Left forelimb (tissue), 1 donor: ENCODE data around the gene SMC5.
"Not testable (repeated sequence)": the region's sequence is repeated elsewhere in the genome, so short reads cannot be mapped to it uniquely, and the experiment has no call there.

Source experiments
- DNase-seq: peaks from one replicate; pipeline ENCODE4 v3.0.0-alpha.2; 2018; ENCODE audit warnings: low spot score

The SMC5 gene

GRCh38 chr9:70263421-70263820 lies 4.6 kb downstream of the SMC5 start:
- no peak for DNase-seq

DNA sequence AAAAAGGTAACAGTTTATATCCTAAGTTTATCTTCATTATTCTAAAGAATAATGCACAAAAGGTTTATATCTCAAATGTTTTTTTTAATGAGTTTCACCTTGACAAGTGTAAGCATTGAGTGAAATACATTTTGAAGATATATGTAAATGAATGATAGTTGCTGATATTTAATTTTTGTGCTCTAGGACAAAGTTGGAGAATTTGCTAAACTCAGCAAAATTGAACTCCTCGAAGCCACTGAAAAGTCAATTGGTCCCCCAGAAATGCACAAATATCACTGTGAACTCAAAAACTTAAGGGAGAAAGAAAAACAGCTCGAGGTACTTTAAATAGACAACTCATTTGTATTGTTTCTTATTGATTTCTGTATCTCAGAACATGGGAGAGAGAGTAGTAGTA lies 19.5 kb downstream of the SMC5 start:
- DNase-seq, result no peak

DNA sequence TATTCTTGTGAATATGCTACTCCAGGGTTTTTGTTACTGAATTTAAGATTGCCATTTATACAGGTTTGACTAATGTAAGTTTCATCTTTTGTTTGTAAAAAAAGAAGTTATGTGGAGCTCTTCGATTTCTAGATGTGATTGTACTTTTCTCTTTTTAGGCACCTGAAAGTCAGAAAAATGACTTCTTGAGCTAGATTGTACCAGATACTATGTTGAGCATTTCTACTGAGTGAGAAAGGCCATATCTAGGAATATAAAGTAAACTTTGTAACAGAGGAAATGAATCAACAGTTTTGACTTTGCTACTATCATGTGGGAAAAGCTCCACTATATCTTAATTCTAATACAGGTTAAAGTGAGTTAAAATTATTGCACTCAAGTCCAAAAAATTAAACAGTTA lies 25.1 kb downstream of the SMC5 start:
- DNase-seq, result no peak

- no peak for DNase-seq
Observed at GRCh38 chr9:70285246-70285645, 26.5 kb downstream of the SMC5 start.

DNA sequence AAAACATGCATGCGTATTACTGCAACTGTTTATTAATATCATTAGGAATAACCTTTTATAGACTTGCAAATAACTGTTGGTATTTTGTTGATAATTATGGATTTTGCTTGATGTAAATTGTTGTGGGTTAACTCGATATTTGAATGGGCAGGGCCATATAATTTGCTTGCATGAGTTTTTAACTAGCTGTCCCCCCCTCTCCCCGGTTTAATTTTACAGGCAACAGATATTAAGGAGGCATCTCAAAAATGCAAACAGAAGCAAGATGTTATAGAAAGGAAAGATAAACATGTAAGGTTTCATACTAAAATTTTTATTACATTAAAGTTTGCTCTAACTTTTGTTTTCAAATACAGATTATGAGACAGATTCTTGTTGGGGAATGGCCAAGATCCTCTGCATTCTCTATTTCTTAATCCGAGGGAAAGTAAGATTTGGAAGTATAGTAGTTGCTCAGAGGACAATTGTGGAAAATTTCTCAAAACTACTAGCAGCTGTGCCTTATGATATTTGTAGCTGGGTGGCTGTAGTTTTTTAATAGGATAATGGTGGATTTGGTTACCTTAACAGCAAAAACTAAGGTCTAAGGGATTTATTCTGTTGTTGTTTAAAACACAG lies 27.3 kb downstream of the SMC5 start:
- DNase-seq, result no peak

- DNase-seq, result no peak
Observed at GRCh38 chr9:70290626-70291025, 31.8 kb downstream of the SMC5 start.

GRCh38 chr9:70291446-70291845 lies 32.7 kb downstream of the SMC5 start:
- no peak for DNase-seq

- no peak for DNase-seq
Observed at GRCh38 chr9:70292253-70292652, 33.5 kb downstream of the SMC5 start.

- no peak for DNase-seq
Observed at GRCh38 chr9:70293214-70293613, 34.4 kb downstream of the SMC5 start.

- DNase-seq, result no peak
Observed at GRCh38 chr9:70297141-70297540, 38.4 kb downstream of the SMC5 start.

GRCh38 chr9:70298245-70298771 lies 39.5 kb downstream of the SMC5 start:
- no peak for DNase-seq

DNA sequence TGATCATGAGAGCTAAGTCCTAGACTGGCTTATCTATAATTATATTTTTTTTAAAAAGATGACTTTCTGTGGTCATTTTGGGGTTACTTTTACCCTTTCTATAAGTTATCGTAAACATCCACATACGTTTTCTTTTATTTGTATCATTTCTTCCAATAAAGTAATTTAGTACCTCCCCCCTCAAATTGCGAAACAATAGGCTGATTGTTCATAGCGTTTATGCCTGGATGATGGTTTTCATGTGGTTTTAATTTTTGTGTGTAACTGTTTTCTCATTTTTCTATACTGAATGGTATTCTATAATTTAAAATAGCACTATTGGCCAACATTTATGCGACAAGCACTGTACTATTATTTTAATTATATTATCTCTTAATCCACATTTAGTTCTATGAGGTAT lies 44.5 kb downstream of the SMC5 start:
- DNase-seq, result no peak

- no peak for DNase-seq
Observed at GRCh38 chr9:70304810-70305209, 46.0 kb downstream of the SMC5 start.

- DNase-seq, result no peak
Observed at GRCh38 chr9:70315389-70315788, 56.6 kb downstream of the SMC5 start.

DNA sequence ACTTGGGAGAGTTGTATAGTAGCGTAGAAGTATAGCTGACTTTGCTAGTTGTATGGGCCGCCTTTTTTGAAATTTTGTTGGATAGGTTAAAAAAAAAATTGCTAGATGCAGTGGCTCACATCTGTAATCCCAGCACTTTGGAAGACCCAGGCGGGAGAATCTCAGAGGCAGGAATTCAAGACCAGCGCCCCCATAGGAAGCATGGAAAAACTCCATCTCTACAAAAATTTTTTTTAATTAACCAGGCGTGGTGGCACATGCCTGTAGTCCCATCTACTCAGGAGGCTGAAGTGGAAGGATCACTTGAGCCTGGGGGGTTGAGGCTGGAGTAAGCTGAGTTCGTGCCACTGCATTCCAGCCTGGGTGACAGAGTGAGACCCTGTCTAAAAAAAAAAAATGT lies 59.2 kb downstream of the SMC5 start:
- DNase-seq, result no peak

DNA sequence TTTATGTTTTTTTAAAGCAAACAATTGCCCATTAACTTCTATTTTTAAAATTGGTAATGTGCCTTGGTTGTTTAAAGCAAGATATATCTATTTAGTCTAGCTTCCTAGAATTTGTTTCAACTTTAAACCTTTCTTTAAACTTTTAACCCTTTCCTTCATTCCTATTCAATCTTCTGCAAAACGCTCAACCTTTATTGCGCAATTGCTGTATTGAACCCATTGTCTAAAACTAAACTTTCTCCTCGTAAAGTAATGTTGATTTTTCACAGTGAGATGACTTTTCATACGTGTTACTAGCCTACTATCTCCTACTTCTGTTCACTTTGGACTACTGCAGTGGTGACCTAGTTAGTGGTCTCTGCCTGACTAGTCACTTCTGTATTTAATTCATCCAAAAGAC lies 63.3 kb downstream of the SMC5 start:
- DNase-seq, result no peak

- no peak for DNase-seq
Observed at GRCh38 chr9:70324963-70325362, 66.2 kb downstream of the SMC5 start.

DNA sequence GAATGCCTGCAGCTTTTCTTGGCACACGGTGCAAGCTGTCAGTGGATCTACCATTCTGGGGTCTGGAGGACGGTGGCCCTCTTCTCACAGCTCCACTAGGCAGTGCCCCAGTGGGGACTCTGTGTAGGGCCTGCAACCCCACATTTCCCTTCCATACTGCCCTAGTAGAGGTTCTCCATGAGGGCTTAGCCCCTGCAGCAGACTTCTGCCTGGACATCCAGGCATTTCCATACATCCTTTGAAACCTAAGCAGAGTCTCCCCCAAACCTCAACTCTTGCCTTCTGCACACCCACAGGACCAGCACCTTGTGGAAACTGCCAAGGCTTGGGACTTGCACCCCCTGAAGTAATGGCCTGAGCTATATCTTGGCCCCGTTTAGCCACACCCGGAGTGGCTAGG lies 69.8 kb downstream of the SMC5 start:
- not testable (repeated sequence) for DNase-seq

DNA sequence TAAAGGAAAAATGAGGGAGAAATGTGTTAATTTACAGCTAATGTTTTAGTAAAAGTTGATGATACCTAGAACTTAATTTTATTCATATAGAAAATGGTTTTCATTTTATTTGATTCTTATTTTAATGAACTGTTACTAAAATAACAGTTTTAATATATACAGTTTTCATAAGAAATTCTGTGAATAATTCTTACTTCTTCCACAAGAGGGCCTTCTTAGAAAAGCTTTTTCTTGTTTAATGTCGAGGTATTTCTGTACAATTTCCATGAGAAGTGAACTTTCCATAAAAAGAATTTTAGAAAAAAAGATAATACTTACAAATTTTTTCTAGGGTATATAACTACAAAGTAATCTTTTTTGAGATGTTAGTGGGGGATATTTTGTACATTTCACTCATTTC lies 81.8 kb downstream of the SMC5 start:
- no peak for DNase-seq

GRCh38 chr9:70347046-70347445 lies 88.3 kb downstream of the SMC5 start:
- DNase-seq, result no peak

DNA sequence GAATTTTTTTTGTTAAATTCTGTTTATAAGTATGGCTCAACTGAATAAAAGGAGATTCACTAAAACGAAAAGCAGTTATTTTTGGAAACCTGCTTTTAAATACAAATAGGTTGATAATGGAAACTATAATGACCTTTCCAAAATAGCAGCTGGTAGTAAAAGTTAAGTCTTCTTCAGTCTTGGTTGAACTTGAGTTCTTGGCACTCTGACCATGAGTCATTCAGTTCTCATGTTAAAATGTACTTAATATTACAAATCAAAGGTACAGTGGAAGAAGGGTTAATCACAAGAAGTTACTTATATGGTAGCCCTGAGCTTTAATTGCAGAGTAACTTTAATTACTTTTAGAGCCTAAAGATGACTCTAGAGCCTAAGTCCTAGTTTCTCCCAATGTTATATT lies 93.6 kb downstream of the SMC5 start:
- DNase-seq, result no peak

DNA sequence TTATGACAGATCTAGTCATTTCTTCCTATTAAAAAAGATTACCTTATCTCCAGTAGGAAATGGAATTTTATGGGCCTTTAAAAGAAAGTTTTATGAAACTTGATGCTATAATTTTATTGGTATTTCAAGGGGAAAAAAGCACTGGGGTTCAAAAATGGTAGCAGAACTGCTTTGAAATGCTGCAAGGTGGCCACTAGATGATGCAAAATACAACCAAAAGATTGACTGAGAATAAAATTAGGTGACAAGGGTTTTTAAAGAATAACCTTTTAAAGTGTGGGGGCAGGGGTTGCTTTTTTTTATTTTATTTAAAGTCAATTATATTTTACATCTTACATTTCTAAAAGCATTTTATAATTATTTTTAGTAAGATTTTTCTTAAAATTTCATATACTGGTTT lies 94.0 kb downstream of the SMC5 start:
- DNase-seq, result no peak

GRCh38 chr9:70355801-70356200 lies 97.0 kb downstream of the SMC5 start:
- no peak for DNase-seq

DNA sequence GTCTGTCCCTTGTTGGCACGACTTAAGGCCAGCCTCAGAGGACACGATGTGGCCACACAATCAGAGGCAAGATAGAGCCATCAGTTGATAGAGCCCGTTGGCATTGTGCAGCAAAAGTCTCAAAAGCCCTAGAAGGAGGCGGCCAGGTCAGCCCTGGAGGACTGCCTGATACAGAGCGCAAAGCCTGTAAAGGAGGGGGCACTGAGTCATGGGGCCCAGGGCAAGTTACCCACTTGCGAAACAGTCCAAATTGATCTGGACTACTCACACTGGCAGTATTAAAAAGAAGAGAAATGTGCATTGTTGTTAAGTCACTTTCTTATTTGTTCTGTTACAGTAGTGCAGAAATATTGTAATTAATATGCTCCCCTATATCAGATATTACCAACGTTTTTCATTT lies 104.2 kb downstream of the SMC5 start:
- no peak for DNase-seq

DNA sequence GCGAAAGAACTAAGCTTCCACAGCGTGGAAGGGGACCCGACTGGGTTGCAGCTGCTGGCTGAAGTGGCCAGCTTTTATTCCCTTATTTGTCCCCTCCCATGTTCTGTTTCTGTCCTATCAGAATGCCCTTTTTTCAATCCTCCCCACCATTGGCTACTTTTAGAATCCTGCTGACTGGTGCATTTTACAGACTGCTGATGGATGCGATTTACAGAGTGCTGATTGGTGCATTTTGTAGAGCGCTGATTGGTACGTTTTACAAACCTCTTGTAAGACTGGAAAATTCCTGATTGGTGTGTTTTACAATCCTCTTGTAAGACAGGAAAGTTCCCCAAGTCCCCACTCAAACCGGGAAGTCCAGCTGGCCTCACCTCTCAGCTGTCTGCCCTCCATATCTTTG lies 105.0 kb downstream of the SMC5 start:
- DNase-seq, result no peak
